ENCODE data around the gene TIMM22. TPM values are rescaled to one million over a fixed set of nuclear protein-coding genes. Genes with fewer than 3 reads are reported as not detected.
A peak's percentile ranks its signal among the peaks of the same experiment; 100 is the strongest.

TIMM22 gene
- total and polyA plus RNA-seq, 10 donors: 5.1 to 14.3 (median 11.0) TPM

GRCh38 chr17:956905-957304, 40.0 kb upstream of the TIMM22 start:
- no peak overlapping the region for H3K27ac ChIP-seq
- H3K27me3 ChIP-seq (replicated peaks in 1 of 7): peaks cover 0 to 1% (median 0%) of the 10 kb centered on the region in 7 donors
- peak; percentile 10 for DNase-seq
- H3K9me3 ChIP-seq: no peaks in the 10 kb centered on the region
- TF ChIP-seq POLR2AphosphoS5 (IDR thresholded peaks at IDR 0.05) (no peak), CTCF (IDR thresholded peaks at IDR 0.05 in 8 of 11, conservative IDR thresholded peaks at IDR 0.05 in 3 of 11) (no peak), POLR2A (IDR thresholded peaks at IDR 0.05) (no peak)
- H3K4me1 ChIP-seq: peaks cover 0 to under 1% (median under 1%) of the 10 kb centered on the region in 6 donors
- H3K4me3 ChIP-seq: no peak overlapping the region
- WGBS, 5 donors: 58 to 71% (median 62%) methylated on average over 7 to 8 of the region's 8 CpGs
- H3K36me3 ChIP-seq: no peaks in the 10 kb centered on the region
- intact Hi-C loops (cut with DNase I; ENCODE audit: low total_unique reads): no loop called here

- Histone ChIP-seq H3K4me3 (no peak overlapping the region), H3K9me3 (no peaks in the 10 kb centered on the region), H3K27ac (no peak overlapping the region), H3K27me3 (replicated peaks in 1 of 7) (no peaks in the 10 kb centered on the region), H3K4me1 (no peaks in the 10 kb centered on the region), H3K36me3 (no peaks in the 10 kb centered on the region)
- peak; percentile 40 for DNase-seq
- 81 to 87% (median 84%) methylated on average over 20 of the region's 20 CpGs for WGBS, 5 donors
- intact Hi-C loops (cut with DNase I; ENCODE audit: low total_unique reads): no loop called here
- TF ChIP-seq CTCF (IDR thresholded peaks at IDR 0.05 in 8 of 11, conservative IDR thresholded peaks at IDR 0.05 in 3 of 11) (no peak), POLR2A (IDR thresholded peaks at IDR 0.05) (no peak), POLR2AphosphoS5 (IDR thresholded peaks at IDR 0.05) (no peak)
Measured at GRCh38 chr17:957856-958421, 39.0 kb upstream of the TIMM22 start.

GRCh38 chr17:958712-959451, 38.0 kb upstream of the TIMM22 start:
- 85 to 93% (median 91%) methylated on average over 23 to 31 of the region's 31 CpGs for WGBS, 5 donors
- Histone ChIP-seq H3K36me3 (no peaks in the 10 kb centered on the region), H3K27ac (no peak overlapping the region), H3K4me3 (no peak overlapping the region), H3K27me3 (replicated peaks in 1 of 7) (no peaks in the 10 kb centered on the region), H3K4me1 (no peaks in the 10 kb centered on the region), H3K9me3 (no peaks in the 10 kb centered on the region)
- TF ChIP-seq CTCF (IDR thresholded peaks at IDR 0.05 in 8 of 11, conservative IDR thresholded peaks at IDR 0.05 in 3 of 11) (no peak), POLR2A (IDR thresholded peaks at IDR 0.05) (no peak), POLR2AphosphoS5 (IDR thresholded peaks at IDR 0.05) (no peak)
- intact Hi-C loops (cut with DNase I; ENCODE audit: low total_unique reads): no loop called here
- peak; percentile 52 for DNase-seq

- no peaks in the 10 kb centered on the region for H3K36me3 ChIP-seq
- TF ChIP-seq POLR2A (IDR thresholded peaks at IDR 0.05): no peak
- TF ChIP-seq POLR2AphosphoS5 (IDR thresholded peaks at IDR 0.05): no peak
- TF ChIP-seq CTCF (IDR thresholded peaks at IDR 0.05 in 8 of 11, conservative IDR thresholded peaks at IDR 0.05 in 3 of 11): no peak
- intact Hi-C loops (cut with DNase I; ENCODE audit: low total_unique reads): no loop called here
- 88 to 94% (median 90%) methylated on average over 8 of the region's 8 CpGs for WGBS, 5 donors
- H3K9me3 ChIP-seq: no peaks in the 10 kb centered on the region
- H3K4me3 ChIP-seq: no peak overlapping the region
- H3K27me3 ChIP-seq (replicated peaks in 1 of 7): peaks cover 0 to 6% (median 0%) of the 10 kb centered on the region in 7 donors
- H3K4me1 ChIP-seq: no peaks in the 10 kb centered on the region
- H3K27ac ChIP-seq: no peak overlapping the region
- no peak for DNase-seq
Measured at GRCh38 chr17:962166-962565, 34.8 kb upstream of the TIMM22 start.
